Memory B cell (primary cell): ENCODE data around the gene ADISSP.

Source experiments
- ATAC-seq: fragments of 150-1000 bp; cut with Tn5 transposase; 2 replicates; pipeline ENCODE4 v1.10.0; 2021; ENCODE audit warnings: low read depth, mild to moderate bottlenecking, moderate library complexity
- DNase-seq, 2 donors: peaks; one replicate each; pipeline ENCODE4 v3.0.0; 2022; ENCODE audit warnings: low spot score in 2 of 2
- H3K27ac Mint-ChIP-seq: one replicate; pipeline ENCODE4 v1.8.0; 2022; ENCODE audit warnings: mild to moderate bottlenecking, moderate library complexity, mixed read lengths
- H3K27me3 Mint-ChIP-seq: one replicate; pipeline ENCODE4 v1.8.0; 2022; ENCODE audit warnings: mixed read lengths
- H3K36me3 Mint-ChIP-seq: one replicate; pipeline ENCODE4 v1.8.0; 2022; ENCODE audit warnings: mild to moderate bottlenecking, mixed read lengths
- H3K4me1 Mint-ChIP-seq: one replicate; pipeline ENCODE4 v1.8.0; 2022; ENCODE audit warnings: mixed read lengths
- H3K4me3 Mint-ChIP-seq: one replicate; pipeline ENCODE4 v1.8.0; 2022; ENCODE audit warnings: mild to moderate bottlenecking, moderate library complexity, mixed read lengths
- H3K9me3 Mint-ChIP-seq: one replicate; pipeline ENCODE4 v1.8.0; 2022; ENCODE audit warnings: mixed read lengths

Gene ADISSP

GRCh38 chr20:3802524-3803239, 35.1 kb upstream of the ADISSP start:
- Mint-ChIP-seq H3K4me3 (no peak overlapping the region), H3K27me3 (no peaks in the 10 kb centered on the region), H3K9me3 (no peaks in the 10 kb centered on the region), H3K4me1 (peaks cover 41% of the 10 kb centered on the region), H3K36me3 (peaks cover 30% of the 10 kb centered on the region), H3K27ac (peak overlapping the region; percentile 73)
- no peak for DNase-seq
- ATAC-seq = no peak

GRCh38 chr20:3801846-3802245, 34.3 kb upstream of the ADISSP start:
- H3K9me3 Mint-ChIP-seq = no peaks in the 10 kb centered on the region
- H3K27me3 Mint-ChIP-seq = no peaks in the 10 kb centered on the region
- DNase-seq (no peak), ATAC-seq (no peak)
- peaks cover 30% of the 10 kb centered on the region for H3K36me3 Mint-ChIP-seq
- no peak overlapping the region for H3K27ac Mint-ChIP-seq
- peaks cover 49% of the 10 kb centered on the region for H3K4me1 Mint-ChIP-seq
- H3K4me3 Mint-ChIP-seq = no peak overlapping the region

- Mint-ChIP-seq H3K27me3 (no peaks in the 10 kb centered on the region), H3K4me3 (no peak overlapping the region), H3K4me1 (peaks cover 53% of the 10 kb centered on the region), H3K36me3 (peaks cover 30% of the 10 kb centered on the region), H3K9me3 (no peaks in the 10 kb centered on the region), H3K27ac (peak overlapping the region; percentile 91)
- no peak for DNase-seq
- no peak for ATAC-seq
Measured at GRCh38 chr20:3801299-3801698, 33.7 kb upstream of the ADISSP start.

- H3K27me3 Mint-ChIP-seq = no peaks in the 10 kb centered on the region
- H3K4me3 Mint-ChIP-seq = no peak overlapping the region
- no peak for DNase-seq
- H3K27ac Mint-ChIP-seq = peak overlapping the region; percentile 91
- H3K4me1 Mint-ChIP-seq = peaks cover 53% of the 10 kb centered on the region
- H3K36me3 Mint-ChIP-seq = peaks cover 28% of the 10 kb centered on the region
- no peaks in the 10 kb centered on the region for H3K9me3 Mint-ChIP-seq
- no peak for ATAC-seq
Measured at GRCh38 chr20:3800878-3801260, 33.3 kb upstream of the ADISSP start.

- H3K27ac Mint-ChIP-seq = peak overlapping the region; percentile 91
- no peaks in the 10 kb centered on the region for H3K9me3 Mint-ChIP-seq
- H3K27me3 Mint-ChIP-seq = no peaks in the 10 kb centered on the region
- H3K36me3 Mint-ChIP-seq = peaks cover 24% of the 10 kb centered on the region
- DNase-seq = no peak
- H3K4me1 Mint-ChIP-seq = peaks cover 53% of the 10 kb centered on the region
- ATAC-seq = no peak
- peak overlapping the region; percentile 74 for H3K4me3 Mint-ChIP-seq
Measured at GRCh38 chr20:3800256-3800877, 32.8 kb upstream of the ADISSP start.

- H3K27me3 Mint-ChIP-seq = no peaks in the 10 kb centered on the region
- DNase-seq (no peak), ATAC-seq (no peak)
- H3K36me3 Mint-ChIP-seq = peaks cover 15% of the 10 kb centered on the region
- H3K27ac Mint-ChIP-seq = peak overlapping the region; percentile 91
- H3K4me3 Mint-ChIP-seq = peak overlapping the region; percentile 74
- peaks cover 47% of the 10 kb centered on the region for H3K4me1 Mint-ChIP-seq
- H3K9me3 Mint-ChIP-seq = no peaks in the 10 kb centered on the region
Measured at GRCh38 chr20:3798908-3799248, 31.3 kb upstream of the ADISSP start.

GRCh38 chr20:3798373-3798768, 30.8 kb upstream of the ADISSP start:
- Mint-ChIP-seq H3K36me3 (peaks cover 10% of the 10 kb centered on the region), H3K4me1 (peaks cover 46% of the 10 kb centered on the region)
- DNase-seq = no peak

GRCh38 chr20:3797592-3798372, 30.2 kb upstream of the ADISSP start:
- Mint-ChIP-seq H3K4me3 (peak overlapping the region; percentile 91), H3K36me3 (peaks cover 7% of the 10 kb centered on the region), H3K27me3 (no peaks in the 10 kb centered on the region), H3K27ac (peak overlapping the region; percentile 91), H3K4me1 (peaks cover 44% of the 10 kb centered on the region), H3K9me3 (no peaks in the 10 kb centered on the region)
- ATAC-seq (no peak), DNase-seq (no peak)

More at GRCh38 chr20:3798373-3798768, 30.8 kb upstream of the ADISSP start:
- no peak for ATAC-seq
- Mint-ChIP-seq H3K9me3 (no peaks in the 10 kb centered on the region), H3K27ac (peak overlapping the region; percentile 91), H3K27me3 (no peaks in the 10 kb centered on the region), H3K4me3 (peak overlapping the region; percentile 91)

- no peaks in the 10 kb centered on the region for H3K9me3 Mint-ChIP-seq
- no peaks in the 10 kb centered on the region for H3K27me3 Mint-ChIP-seq
- DNase-seq (no peak), ATAC-seq (no peak)
- peak overlapping the region; percentile 91 for H3K4me3 Mint-ChIP-seq
- H3K36me3 Mint-ChIP-seq = peaks cover 2% of the 10 kb centered on the region
- peak overlapping the region; percentile 53 for H3K27ac Mint-ChIP-seq
- H3K4me1 Mint-ChIP-seq = peaks cover 40% of the 10 kb centered on the region
Measured at GRCh38 chr20:3797226-3797545, 29.6 kb upstream of the ADISSP start.

GRCh38 chr20:3796477-3797225, 29.1 kb upstream of the ADISSP start:
- Mint-ChIP-seq H3K4me1 (peaks cover 40% of the 10 kb centered on the region), H3K9me3 (no peaks in the 10 kb centered on the region), H3K36me3 (peaks cover 2% of the 10 kb centered on the region), H3K27ac (peak overlapping the region; percentile 53), H3K4me3 (peak overlapping the region; percentile 91), H3K27me3 (no peaks in the 10 kb centered on the region)
- DNase-seq = no peak
- no peak for ATAC-seq

GRCh38 chr20:3795511-3796468, 28.2 kb upstream of the ADISSP start, which contains the start of gene CDC25B:
Gene CDC25B, plus strand, starts transcription at chr20:3796310. Its CDS starts 222 bp downstream, at chr20:3796532.
- DNase-seq (peak; percentile 67 to 75), ATAC-seq (peak; percentile 78)
- H3K4me1 Mint-ChIP-seq = peaks cover 40% of the 10 kb centered on the region
- peaks cover 2% of the 10 kb centered on the region for H3K36me3 Mint-ChIP-seq
- H3K4me3 Mint-ChIP-seq = peak within 1 kb of the TSS; percentile 91
- H3K27me3 Mint-ChIP-seq = no peaks in the 10 kb centered on the region
- H3K27ac Mint-ChIP-seq = peak within 1 kb of the TSS; percentile 94
- no peaks in the 10 kb centered on the region for H3K9me3 Mint-ChIP-seq

GRCh38 chr20:3794701-3795420, 27.3 kb upstream of the ADISSP start:
- H3K9me3 Mint-ChIP-seq = no peaks in the 10 kb centered on the region
- H3K4me1 Mint-ChIP-seq = peaks cover 32% of the 10 kb centered on the region
- H3K36me3 Mint-ChIP-seq = no peaks in the 10 kb centered on the region
- H3K27me3 Mint-ChIP-seq = no peaks in the 10 kb centered on the region
- ATAC-seq (no peak), DNase-seq (no peak)
- no peak overlapping the region for H3K27ac Mint-ChIP-seq
- peak overlapping the region; percentile 91 for H3K4me3 Mint-ChIP-seq
